8988T (cell line): ENCODE measurements around the gene SPOCK1.

Experiments used
- DNase-seq: peaks from one replicate; pipeline ENCODE4 v3.0.0; 2011

The SPOCK1 gene

DNA sequence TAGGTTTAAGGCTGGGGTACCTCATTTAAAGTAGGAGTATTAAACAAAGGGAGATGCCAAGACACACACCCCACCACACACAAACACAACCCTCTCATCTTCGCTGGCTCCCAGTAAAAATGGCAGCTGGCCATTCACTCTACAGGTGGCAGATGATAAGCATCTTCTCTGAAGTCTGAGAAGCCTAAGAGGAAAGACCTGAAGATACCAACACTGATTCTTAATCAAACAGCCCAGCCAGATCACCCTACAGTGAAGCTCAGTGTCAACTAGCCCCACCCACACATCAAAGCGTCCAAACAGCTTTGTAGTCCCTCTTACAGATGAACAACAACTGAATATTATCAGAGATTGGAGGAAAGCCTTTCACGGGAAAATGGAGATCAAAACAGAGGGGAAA, 59.5 kb downstream of the SPOCK1 start:
- no peak for DNase-seq

DNA sequence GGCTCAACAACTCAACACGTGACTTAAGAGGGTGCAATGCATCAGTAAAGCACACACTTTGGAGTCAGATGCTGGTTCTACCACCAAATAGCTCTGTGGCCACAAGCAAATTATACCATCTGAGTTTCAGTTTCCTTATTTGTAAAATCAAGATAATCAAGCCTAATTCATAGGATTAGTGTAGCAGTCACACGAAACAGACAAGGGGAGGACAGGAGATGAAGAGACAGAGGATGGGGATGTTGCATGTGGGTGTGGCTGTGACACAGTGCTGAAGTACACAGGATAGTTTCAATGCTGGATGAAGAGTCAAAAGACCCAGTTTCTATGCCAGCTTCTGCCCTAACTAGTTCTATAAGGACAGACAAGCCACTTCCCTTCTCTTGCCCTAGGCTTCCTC, 60.2 kb downstream of the SPOCK1 start:
- DNase-seq: no peak

DNA sequence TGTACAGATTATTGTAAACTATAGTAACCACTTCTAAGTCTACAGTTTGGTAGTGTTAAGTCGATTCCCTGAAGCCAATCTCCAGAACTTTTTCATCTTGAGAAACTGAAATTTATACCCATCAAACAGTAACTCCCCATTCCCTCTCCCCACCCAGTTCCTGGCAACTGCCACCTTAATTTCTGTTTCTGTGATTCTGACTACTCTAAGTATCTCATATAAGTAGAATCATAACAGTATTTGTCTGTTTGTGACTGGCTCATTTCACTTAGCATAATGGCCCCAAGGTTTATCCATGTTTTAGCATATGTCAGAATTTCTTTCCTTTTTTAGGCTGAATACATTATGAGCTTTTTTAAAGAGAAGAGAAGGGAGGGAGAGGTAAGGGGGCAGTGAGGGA, 61.4 kb downstream of the SPOCK1 start:
- no peak for DNase-seq

DNA sequence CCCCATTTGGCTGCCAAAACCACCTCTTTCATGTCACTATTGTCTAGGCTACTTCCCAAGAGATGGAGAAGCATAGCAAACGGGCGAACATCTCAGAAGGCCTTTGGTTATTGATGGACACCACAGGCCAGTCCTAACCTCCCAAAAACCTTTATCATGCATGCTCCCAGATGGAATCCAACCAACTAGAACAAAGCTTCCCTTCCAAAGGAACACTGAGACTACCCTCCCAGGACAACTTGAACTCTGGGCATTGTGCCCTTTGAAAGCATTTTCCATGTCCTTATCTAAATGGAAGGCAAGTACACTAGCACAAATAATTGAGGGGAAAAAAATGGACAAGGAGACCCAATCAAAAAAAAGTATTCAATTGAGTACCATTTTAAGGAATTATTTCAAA, 65.6 kb downstream of the SPOCK1 start:
- no peak for DNase-seq

DNA sequence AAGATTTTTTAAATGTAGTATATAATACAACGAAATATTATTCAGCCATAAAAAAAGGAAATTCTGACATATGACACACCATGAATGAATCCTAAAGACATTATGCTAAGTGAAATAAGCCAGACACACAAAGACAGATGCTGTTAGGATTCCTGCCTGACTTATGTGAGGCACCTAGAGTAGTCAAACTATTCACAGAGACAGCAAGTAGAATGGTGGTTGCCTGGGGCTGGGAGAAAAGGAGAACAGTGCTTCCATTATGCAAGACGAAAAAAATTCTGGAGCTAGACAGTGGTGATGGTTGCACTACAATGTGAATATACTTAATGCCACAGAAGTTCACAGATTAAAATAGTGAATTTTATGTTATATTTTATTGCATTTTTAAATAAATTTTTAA, 66.8 kb downstream of the SPOCK1 start:
- no peak for DNase-seq

DNA sequence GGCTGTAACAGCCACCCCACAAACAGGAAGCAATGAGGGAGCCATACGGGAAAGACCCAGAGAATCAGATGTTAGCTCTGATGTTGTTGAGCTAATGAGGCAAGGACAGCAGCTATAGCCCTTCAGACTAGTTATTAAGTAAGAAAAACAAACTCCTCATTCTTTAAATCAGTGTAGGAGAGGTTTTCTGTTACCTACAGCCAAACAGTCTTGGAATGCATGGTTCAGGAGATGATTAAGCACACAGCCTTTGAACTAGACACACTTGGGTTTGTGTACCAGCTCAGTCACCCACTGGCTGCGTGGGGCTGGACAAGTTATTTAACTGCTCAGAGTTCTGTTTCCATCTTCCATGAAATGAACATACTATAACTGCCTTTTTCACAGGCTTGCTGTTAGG, 68.1 kb downstream of the SPOCK1 start:
- DNase-seq: no peak

DNA sequence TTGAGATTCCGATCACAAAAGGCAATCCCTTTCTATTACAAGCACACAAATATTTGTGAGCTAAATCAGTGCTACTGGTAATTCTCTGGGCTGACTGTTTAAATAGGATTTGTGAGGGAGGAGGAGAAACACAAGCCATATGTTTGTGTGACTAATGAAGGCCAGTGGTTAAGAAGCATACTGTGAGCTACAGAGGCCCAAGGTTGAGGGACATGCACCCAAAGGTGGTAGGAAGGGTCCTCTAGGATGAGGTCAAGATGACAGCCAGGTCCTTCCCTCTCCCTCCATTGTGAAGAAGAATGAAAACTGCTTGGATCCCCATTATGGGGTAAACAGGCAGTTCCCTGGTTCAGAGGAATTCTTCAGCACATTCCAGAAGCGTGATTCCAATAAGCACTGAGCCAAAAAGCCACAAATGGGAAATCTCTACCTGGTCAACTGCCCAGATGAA, 83.9 kb downstream of the SPOCK1 start:
- DNase-seq: no peak

DNA sequence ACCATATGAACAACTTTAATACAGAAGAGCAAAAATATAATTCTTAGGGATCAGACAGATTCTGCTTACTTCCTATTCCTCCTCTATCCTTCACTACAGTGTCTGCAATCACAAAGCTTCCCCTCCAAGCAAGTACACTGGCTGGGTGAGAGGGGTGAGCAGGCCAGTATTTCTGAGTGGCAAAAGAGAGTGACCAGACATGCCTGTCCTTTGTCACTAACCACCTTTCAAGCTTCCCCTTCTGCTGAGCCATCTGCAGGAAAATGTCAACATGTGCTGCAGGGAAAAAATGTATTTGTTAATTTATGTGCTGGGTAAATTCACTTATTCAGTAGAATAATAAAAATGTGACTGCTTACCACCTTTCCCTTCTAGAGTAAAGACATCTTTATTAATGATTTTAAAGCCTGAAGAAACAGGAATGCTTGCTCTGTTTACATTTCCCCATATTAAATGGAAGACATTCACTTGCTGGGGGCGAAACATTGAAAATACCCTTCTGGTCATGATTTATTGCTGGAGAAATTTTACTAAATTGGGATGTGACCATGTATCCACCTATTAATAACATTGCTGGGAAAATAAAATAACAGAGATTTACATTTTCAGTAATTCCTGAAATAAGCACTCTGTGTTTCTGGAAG, 84.9 kb downstream of the SPOCK1 start:
- DNase-seq: no peak

DNA sequence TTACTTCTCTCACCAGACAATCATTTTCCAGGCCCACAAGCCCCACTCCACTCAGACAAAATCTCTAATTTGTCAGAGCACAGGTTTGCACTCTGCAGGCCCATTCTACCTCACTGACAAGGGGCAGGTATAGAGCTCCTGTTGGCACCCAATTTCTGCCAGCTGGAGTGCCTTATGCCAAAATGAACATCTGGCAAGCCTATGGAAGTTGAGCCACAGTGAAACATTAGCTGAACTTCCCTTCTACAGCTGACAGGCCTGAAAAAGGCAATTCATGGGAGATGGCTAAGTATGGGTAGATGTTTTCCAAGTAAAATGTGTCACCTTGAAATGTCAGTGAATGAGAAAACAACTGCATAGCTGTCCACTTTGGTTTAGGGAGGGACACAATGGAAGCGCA, 87.0 kb downstream of the SPOCK1 start:
- no peak for DNase-seq

DNA sequence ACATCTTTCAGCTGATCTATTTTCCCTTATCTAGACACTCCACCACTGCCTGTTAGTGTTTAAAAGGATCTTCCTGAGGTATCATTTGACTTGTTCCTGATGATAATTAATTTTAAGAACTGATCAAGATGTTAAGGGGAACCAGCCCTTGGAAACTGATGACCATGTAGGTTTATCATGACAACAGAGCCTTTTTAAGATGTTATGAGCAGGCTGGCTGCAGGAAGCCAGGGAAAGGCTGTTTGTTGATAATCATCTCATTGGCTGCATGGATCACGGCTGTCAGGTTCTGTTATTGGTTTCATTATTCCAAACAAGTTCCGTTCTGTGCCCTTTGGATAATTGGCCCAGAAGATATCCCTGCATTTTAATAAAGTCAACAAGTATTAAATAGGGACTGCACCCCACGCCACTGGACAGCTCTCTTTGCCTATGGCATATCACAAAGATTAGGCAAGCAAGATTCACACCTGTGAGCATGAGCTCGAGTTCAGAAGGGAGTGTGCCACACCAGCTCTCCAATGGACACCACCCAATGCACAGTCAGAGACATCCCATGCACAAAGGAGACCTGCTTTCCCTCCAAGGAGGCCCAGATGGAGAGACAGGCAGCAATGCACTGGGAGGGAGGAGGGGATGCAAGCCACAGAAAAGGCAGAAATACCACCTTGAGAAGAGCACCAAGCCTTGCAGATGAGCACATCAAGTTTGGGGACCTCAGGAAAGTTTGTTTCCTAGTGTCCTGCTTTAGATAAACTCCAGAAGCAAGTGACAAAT, 88.7 kb downstream of the SPOCK1 start:
- no peak for DNase-seq

DNA sequence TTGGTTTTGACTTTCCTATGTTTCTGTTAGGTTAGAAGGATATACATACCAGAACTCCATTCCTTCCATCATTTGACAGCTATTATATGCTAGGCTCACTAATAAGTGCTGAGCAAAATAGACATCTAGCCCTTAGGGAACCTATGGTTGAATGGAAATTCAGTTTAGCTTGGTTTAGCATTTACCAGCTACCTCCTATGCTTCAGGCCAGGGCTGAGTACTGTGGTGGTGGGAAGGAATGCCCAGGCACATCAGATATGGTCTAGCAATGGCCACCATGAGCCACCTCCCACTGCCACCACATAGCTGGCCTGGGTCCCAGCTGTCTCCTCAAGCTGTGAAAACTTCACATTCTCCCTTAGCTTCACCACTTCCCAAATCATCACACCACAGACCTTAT, 89.4 kb downstream of the SPOCK1 start:
- no peak for DNase-seq

DNA sequence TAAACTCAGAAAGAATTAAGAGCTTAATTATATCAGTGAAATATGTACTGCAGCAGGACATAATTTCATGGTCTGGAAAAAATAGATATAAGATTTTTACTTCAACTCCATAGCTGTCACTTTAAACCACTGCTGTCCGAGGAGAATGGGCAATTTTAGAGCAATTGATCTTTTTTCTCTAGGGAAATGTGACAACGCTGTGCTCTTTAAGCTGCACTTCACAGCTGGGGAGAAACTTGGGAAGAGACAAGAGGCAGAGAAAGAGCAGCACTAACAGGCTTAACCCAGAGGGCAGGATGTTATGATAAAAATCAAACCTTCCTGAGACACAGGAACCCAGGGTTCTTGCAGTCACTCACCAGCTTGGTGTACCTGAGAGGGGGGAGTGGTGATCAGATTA, 92.0 kb downstream of the SPOCK1 start:
- DNase-seq: no peak

DNA sequence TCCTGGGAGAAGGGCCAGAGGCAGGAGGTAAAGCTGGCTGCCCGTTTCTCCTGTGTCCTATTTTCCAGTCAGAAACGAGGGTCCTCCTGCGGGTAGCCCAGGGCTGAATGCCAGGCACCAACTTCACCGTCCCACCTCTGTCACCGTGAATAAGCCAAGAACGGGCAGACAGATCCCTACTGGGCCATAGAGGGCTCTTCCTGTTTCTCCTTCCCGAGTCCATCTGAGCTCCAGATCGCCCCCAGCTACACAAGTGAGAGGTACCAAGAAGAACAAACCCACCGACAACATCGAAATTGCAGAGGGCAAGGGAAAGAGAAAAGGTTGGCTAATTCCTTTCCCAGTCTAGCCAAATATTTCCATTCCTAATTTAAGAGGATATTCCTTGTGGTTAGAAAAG, 93.7 kb downstream of the SPOCK1 start:
- DNase-seq: no peak

DNA sequence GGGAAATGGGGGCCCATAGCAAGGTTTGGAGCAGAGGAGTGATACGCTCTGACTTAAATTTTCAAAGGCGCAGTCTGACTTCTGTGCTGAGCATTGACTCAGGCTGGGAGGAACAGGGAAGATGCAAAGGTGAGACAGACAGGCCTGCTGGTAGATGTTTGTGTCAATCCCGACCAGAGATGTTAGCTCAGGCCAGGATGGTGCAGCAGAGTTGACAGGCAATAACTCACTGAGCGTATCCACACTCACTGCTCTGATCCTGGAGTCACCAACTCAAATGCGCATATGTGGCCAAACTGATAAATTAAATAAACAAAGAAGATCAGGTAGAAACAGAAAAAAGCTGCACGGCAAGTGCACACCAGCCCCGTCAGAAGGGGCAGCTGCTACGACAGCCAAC, 95.3 kb downstream of the SPOCK1 start:
- no peak for DNase-seq

DNA sequence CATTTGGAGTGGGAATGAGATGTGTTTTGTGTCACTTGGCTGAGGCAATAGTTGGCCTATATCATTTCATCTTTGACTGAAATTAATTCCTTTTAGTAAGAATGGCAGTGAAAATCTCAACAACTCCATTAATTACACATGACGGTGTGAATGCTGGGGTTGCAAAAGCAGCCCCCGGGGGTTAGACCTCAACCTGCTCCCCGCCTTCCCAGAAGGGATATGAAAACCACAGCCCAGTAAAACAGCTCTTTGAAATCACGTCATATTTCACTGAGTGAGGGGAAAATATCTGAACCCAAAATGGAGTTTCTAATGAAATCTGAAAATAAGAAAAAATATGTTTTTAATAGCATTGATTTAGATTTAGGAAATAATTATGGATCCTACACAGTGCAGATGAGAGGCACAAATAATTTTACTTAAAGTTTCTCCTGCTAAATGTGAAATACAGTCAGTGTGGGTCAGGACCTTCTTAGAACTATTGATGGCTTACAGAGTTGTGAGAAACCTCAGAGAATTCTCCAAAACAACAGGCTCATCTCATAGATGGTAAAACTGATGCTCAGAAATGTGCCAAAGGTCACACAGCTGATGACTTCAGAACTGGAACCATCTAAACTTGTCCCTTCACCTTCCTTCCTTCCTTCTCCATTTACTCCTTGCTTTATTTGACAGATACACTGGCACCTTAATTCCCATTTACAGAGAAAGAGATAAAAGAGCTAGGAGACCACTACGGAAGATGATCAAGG, 96.5 kb downstream of the SPOCK1 start:
- no peak for DNase-seq

DNA sequence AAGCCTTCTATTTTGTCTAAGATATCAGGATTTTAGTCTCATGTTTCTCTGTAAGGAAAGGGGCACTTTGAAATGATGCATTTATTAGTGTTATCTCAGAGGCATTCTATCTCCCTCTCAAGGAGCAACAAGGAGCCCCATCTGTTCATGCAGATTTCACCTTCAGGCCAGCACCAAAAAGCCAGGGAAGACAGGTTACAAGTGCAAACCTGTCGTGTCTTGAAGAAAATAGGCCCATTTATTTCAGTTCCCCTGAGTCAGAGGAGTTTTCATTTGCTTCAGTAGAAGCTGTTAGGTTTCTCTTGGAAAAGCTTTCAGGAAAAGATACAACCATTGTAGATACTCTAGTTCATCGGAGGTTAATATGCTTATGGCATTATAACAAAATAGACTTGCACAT, 97.2 kb downstream of the SPOCK1 start:
- no peak for DNase-seq

DNA sequence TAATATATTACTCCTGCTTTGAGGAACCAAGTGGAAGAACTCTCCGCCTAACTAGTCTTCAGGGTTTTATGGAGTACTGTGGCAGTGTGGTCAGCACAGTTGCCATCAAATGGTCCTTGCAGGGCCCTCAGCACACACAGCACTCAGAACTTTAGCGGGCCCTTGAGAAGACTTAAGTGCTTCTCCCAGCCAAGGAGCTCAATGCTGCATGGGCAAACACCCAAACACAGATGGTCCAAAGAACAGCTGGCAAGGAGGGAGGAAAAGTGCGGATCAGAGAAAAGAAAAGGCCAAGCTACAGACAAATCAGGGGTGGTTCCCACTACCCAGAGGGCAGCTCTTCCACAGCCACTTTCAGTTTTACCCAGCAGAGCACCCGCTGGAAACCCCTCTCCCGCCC, 98.6 kb downstream of the SPOCK1 start:
- DNase-seq: no peak

DNA sequence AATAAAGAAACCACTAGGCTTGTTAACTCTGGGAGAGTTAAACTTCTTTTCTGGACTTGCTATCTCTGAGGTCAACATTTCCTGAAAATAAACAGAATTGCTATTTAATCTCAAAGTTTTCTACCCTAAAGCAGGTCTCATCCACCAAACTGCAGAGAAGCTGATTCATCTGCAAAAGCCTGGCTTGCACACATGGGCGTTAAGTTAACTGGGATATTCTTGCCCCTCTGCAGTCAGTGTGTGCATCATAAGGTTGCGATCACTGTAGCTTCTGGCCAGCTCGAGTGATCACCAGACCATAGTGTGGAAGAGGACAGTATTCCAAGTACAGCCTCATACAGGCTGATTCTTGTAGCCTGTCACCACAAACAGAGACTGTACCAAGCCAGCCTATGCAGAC, 99.2 kb downstream of the SPOCK1 start:
- no peak for DNase-seq

DNA sequence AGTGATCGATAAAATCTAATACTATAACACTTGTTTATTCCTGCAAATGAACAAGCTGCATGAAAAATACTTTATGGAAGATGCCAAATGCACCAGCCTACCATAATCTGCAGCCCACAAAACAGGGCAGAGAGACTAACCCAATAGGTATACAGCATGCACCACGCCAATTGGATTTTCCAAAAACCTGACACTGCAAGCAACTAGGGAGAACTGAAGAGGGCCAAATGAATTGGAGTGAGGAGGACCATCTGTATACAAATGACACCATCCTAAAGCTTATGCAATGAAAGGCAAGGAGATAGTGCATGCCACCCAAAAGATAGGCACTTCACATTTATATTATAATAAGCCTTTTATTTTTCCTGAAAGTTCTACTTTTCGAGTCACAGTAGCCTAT, 100.4 kb downstream of the SPOCK1 start:
- no peak for DNase-seq

DNA sequence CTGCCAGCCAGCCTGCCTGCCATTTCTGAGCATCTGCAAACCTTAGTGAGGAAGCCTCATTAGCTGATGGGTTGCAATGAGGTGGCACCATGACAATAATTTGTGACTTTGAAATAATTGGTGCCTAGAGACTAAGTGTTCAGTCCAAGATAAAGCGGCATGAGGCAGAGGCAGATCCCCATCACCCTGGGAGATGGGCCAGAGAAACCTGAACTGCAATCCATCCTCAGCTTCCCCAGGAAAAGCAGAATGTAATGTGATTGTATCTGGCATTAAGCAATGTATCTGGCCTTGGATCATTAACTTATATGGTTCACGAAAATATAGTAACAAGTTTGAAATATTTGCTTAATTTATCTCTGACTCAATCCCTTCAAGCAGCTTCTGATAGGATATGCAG, 101.0 kb downstream of the SPOCK1 start:
- no peak for DNase-seq

DNA sequence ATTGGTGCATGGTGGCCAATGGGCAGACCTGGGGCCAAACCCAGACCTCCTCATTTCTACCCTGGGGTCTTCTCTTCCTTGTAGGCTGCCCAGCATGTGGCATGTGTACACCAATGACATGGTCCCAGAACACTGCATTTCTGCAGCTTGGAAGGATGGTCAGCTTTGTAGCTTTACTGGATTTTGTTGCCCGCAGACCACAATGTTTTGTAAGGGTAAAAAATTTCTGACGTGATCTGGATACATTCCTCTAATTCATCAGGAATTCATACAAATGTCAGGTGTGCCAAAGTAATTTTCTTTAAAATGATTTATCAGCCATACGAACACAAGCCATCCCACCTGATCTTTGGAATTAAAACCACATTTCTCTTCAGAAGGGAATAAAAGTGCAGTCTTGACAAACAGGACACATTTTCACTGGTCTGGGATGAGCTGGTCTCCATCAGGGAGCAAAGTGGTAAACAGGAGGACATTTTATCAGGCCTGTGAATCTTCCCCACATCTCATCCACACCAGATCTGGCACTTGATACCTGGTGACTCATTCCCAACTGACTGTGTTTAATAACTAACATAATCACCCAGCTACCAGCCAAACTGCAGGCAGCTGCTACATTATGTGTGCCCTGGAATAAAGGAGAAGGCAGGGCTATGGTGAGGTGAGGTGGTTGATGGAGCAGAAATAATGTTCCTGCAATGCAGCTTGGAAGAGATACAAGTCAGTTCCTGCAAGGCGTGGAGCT, 103.9 kb downstream of the SPOCK1 start:
- DNase-seq: no peak

DNA sequence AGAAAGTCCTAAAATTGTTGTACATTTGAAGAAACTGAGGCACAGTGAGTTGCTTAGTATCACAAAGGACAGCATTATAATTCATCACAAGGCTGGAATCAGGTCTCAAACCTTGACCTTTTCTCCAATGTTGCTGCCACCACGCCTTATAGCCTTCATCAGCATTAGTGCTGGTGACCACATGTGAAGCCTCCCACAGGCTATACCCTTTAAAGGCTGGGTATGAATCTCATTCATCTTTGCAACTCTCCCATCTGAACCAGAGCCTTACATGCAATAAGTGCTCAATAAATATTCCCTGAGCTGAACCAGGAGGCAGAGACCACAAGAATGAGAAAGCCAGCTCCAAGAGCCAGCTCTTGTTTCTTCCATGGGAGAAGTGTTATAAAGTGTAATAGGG, 104.7 kb downstream of the SPOCK1 start:
- DNase-seq: no peak

DNA sequence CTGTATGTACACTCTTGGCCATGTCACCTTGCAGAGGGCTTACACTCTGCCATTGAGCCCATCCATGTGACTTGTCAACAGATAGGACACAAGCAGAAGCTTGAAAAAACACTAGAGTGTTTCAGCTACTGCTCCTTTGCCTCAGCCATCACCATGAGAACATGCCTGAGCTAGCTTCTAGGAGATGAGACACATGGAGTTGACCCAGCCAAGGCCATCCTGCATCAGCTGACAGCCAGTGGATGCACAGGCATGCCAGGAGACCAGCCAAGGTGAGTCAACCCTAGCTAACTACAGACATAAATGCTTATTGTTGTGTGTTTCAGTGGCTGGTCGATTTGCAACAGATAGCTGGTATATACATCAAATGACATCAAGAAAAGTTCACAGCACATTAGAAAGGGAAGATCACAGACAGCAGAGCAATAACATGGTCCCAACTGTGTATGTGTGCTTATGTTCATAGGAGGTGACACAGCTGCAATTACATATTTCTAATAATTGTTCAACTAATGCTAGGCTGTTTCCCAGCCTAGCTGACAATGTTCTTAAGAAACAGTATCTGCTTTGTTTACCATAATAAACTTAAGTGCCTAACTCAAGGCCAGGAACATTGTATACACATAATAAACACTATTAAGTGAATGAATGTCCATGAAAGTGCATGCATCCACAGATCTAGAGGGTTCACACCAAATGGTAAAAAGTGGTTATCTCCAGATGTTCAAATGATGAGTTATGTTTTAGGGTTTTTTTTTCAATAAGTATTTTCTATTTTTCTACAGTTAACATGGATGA, 105.7 kb downstream of the SPOCK1 start:
- DNase-seq: no peak
